Activated naive CD4-positive, alpha-beta T cell treated with anti-CD3 and anti-CD28 coated beads, Interleukin-2, amount 50 U/mL, for 24 hours (primary cell): Measurements from ENCODE around the gene GARIN3.

ENCODE experiments used
- H3K27ac Mint-ChIP-seq: one replicate; pipeline ENCODE4 v1.8.0; 2021; ENCODE audit warnings: mild to moderate bottlenecking, mixed read lengths
- H3K27me3 Mint-ChIP-seq: one replicate; pipeline ENCODE4 v1.8.0; 2021; ENCODE audit warnings: mixed read lengths
- H3K36me3 Mint-ChIP-seq: one replicate; pipeline ENCODE4 v1.8.0; 2021; ENCODE audit warnings: mixed read lengths
- H3K4me1 Mint-ChIP-seq: one replicate; pipeline ENCODE4 v1.8.0; 2021; ENCODE audit warnings: mixed read lengths
- H3K4me3 Mint-ChIP-seq: one replicate; pipeline ENCODE4 v1.8.0; 2021; ENCODE audit warnings: mild to moderate bottlenecking, mixed read lengths
- H3K9me3 Mint-ChIP-seq: one replicate; pipeline ENCODE4 v1.8.0; 2021; ENCODE audit warnings: mixed read lengths

GARIN3 gene

GRCh38 chr5:157137691-157138090, 28.4 kb downstream of the GARIN3 start:
- Mint-ChIP-seq H3K9me3 (no peaks in the 10 kb centered on the region), H3K4me3 (no peak overlapping the region), H3K4me1 (peaks cover 53% of the 10 kb centered on the region), H3K27me3 (no peaks in the 10 kb centered on the region), H3K36me3 (peaks cover 25% of the 10 kb centered on the region), H3K27ac (peak overlapping the region; percentile 37)

GRCh38 chr5:157132281-157132612, 33.8 kb downstream of the GARIN3 start:
- H3K4me3 Mint-ChIP-seq: no peak overlapping the region
- no peaks in the 10 kb centered on the region for H3K9me3 Mint-ChIP-seq
- H3K36me3 Mint-ChIP-seq: peaks cover 4% of the 10 kb centered on the region
- peaks cover 35% of the 10 kb centered on the region for H3K4me1 Mint-ChIP-seq
- no peak overlapping the region for H3K27ac Mint-ChIP-seq
- no peaks in the 10 kb centered on the region for H3K27me3 Mint-ChIP-seq

DNA sequence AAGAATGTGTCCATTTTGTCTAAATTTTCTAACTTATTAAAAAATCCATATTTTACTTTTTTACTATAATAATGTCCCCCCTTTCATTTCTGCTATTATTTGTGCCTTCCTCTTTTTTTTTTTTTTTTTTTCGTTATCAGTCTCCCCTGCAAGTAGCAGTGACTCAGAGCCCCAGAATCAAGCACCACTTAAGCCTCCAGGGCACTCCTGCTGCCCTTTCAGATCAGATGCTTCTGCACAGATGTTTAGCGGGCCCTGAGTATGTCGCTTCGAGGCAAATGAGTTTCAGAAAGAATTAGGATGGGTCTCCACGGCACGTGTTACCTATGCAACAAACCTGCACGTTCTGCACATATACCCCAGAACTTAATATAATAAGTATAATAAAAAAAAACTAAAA, 35.1 kb downstream of the GARIN3 start:
- Mint-ChIP-seq H3K4me1 (peaks cover 30% of the 10 kb centered on the region), H3K27ac (no peak overlapping the region), H3K27me3 (no peaks in the 10 kb centered on the region), H3K4me3 (no peak overlapping the region), H3K36me3 (no peaks in the 10 kb centered on the region), H3K9me3 (no peaks in the 10 kb centered on the region)

DNA sequence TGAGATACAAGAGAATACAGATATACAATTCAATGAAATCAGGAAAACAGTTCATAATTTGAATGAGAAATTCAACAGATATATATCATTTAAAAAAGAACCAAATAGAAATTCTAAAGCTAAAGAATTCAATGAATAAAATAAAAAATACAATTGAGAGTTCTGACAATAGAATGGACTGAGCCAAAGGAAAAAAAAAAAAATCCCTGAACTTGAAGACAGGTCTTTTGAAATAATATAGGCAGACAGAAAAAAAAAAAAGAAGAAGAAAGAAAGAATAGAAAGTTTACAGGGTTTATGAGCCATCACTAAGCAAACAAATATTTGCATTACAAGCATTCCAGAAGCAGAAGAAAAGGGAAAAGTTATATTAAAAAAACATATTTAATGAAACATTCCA, 44.4 kb downstream of the GARIN3 start:
- H3K4me1 Mint-ChIP-seq: peaks cover 8% of the 10 kb centered on the region
- H3K36me3 Mint-ChIP-seq: peaks cover 17% of the 10 kb centered on the region
- H3K9me3 Mint-ChIP-seq: peaks cover 18% of the 10 kb centered on the region
- no peaks in the 10 kb centered on the region for H3K27me3 Mint-ChIP-seq
- H3K4me3 Mint-ChIP-seq: no peak overlapping the region
- H3K27ac Mint-ChIP-seq: no peak overlapping the region

GRCh38 chr5:157120102-157120501, 46.0 kb downstream of the GARIN3 start:
- peaks cover 17% of the 10 kb centered on the region for H3K36me3 Mint-ChIP-seq
- no peak overlapping the region for H3K4me3 Mint-ChIP-seq
- no peaks in the 10 kb centered on the region for H3K27me3 Mint-ChIP-seq
- H3K27ac Mint-ChIP-seq: no peak overlapping the region
- H3K9me3 Mint-ChIP-seq: peaks cover 18% of the 10 kb centered on the region
- peaks cover 21% of the 10 kb centered on the region for H3K4me1 Mint-ChIP-seq

DNA sequence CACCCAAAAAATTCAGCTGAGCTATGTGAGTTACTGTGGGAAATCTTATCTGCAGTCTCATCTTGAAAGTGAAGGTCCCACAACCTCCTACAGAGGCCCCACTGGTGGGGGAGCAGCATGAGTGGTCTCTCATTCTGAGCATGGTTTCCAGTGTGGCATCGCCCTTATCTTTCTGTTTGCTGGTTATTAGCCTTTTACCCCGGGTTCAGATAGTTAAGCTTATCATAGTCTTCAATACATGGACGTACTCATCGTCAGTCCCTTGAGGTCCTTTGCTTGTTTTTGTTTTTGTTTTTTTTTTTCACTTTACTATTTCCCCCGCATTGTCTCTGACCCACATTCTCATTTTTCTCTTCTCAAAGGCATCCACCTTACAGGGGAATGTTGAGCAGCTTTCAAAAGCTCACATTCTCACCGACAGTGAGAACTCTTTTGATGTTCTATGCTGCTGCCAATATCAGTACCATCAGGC, 49.5 kb downstream of the GARIN3 start:
- Mint-ChIP-seq H3K4me3 (no peak overlapping the region), H3K27me3 (no peaks in the 10 kb centered on the region), H3K27ac (no peak overlapping the region), H3K4me1 (peaks cover 22% of the 10 kb centered on the region), H3K36me3 (peaks cover 3% of the 10 kb centered on the region), H3K9me3 (peaks cover 5% of the 10 kb centered on the region)

DNA sequence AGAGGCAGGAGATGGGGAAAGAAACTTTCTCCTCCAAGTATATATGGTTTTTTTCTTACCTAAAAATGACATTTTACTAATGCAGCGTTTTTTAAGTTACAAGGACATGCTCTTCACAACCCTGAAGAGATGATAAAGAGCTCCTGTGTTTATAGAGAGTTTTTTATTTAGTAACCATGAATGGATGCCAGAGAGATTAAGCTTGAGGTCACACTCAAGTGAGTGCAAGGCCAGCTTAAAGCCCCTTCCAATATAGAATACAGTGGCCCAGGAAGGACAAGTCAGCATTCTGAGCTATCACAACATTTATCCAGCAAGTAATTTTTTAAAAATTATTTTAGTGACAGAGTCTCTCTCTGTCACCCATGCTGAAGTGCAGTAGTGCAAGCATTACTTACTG, 50.6 kb downstream of the GARIN3 start:
- H3K4me3 Mint-ChIP-seq: no peak overlapping the region
- no peak overlapping the region for H3K27ac Mint-ChIP-seq
- H3K9me3 Mint-ChIP-seq: no peaks in the 10 kb centered on the region
- no peaks in the 10 kb centered on the region for H3K36me3 Mint-ChIP-seq
- no peaks in the 10 kb centered on the region for H3K27me3 Mint-ChIP-seq
- H3K4me1 Mint-ChIP-seq: peaks cover 22% of the 10 kb centered on the region

- Mint-ChIP-seq H3K9me3 (no peaks in the 10 kb centered on the region), H3K4me1 (peaks cover 27% of the 10 kb centered on the region), H3K27me3 (no peaks in the 10 kb centered on the region), H3K4me3 (no peak overlapping the region), H3K27ac (no peak overlapping the region), H3K36me3 (no peaks in the 10 kb centered on the region)
Observed at GRCh38 chr5:157115012-157115411, 51.1 kb downstream of the GARIN3 start.

DNA sequence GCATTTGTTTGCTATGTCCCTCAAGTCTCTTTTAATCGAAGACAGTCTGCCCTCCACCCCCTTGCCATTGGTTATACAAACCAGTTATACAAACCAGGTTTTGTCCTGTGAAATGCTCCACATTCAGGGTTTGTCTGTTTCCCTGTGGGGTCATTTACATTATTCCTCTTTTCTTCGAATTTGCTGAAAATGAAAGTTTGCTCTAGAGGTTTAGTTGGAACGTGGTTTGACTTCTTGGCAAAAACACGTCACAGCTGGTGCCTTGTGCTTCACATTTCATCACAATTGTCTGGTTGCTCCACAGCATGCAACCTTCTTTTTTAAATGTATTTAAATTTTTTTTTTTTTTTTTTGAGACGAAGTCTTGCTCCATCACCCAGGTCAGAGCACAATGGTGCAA, 53.1 kb downstream of the GARIN3 start:
- Mint-ChIP-seq H3K36me3 (no peaks in the 10 kb centered on the region), H3K9me3 (no peaks in the 10 kb centered on the region), H3K27me3 (no peaks in the 10 kb centered on the region), H3K4me1 (peaks cover 47% of the 10 kb centered on the region), H3K4me3 (no peak overlapping the region), H3K27ac (no peak overlapping the region)
